CD4-positive, alpha-beta T cell treated with Interleukin-17A for 1 hour (primary cell): ENCODE data around the gene CCN5.
"Not testable (repeated sequence)": the region's sequence is repeated elsewhere in the genome, so short reads cannot be mapped to it uniquely, and the experiment has no call there.

Experiments
- DNase-seq: peaks from one replicate; pipeline ENCODE4 v3.0.0-alpha.2; 2020

Gene CCN5

DNA sequence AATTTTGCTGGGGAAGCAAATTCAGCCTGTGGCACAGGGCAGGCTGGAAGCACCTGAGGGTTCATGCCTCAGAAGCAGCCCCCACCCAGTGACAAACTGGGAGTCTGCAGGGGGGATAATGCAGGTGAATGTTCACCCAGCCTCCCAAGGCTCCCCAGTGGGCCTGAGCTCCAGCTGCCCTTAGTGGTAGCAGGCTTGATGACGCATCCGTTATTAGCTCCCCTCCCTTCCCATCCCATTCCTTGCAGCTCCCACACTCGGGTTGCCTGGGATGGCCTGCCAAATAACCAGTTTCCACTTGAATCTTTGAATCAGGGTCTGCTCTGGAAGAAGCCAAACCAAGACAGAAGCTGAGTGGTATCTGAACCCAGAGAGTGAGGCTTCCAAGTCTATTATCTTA lies 46.3 kb downstream of the CCN5 start:
- DNase-seq, result no peak

DNA sequence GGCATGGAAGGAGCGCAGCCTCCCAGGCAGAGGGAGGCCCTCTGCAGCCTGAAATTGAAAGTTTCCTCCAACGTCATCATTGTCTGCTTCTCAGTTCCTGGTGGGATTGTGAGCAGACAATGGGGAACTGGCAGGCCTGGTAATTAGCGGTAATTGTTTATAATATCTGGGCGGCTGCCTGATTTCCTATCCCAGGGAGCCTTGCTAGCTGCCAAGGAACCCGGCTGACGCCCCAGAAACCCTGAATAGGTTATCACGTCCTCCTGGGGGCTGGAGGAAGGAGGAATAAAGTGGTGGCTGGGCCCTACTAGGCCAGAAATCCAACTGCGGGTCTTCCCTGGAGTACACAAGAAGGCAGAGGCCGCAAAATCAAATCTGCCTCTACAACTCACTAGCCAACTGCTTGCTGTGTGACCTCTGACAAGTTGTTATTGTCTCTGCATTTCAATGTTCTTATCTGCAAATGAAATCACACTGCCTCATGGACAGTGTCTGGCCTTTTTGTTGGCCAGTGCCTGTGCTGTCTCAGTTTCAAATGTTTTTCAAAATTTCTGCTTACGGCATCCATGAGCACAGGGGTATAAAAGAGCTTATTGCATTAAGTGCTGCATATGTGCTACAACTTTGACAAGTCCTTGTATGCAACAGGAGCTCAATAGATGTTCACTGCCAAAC lies 47.4 kb downstream of the CCN5 start:
- DNase-seq, result no peak

DNA sequence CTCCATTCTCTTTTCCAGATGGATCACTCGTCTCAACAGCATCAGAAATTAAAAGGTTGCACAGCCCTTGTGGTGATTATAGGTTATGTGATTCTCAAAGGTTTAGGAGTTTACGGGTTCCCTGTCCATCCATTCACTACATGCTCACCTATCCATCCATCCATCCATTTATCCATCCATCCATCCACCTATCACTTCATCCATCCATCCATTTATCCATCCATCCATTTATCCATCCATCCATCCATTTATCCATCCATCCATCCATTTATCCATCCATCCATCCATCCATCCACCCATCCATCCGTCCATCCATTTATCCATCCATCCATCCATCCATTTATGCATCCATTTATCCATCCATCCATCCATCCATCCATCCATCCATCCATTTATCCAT lies 48.6 kb downstream of the CCN5 start:
- not testable (repeated sequence) for DNase-seq

DNA sequence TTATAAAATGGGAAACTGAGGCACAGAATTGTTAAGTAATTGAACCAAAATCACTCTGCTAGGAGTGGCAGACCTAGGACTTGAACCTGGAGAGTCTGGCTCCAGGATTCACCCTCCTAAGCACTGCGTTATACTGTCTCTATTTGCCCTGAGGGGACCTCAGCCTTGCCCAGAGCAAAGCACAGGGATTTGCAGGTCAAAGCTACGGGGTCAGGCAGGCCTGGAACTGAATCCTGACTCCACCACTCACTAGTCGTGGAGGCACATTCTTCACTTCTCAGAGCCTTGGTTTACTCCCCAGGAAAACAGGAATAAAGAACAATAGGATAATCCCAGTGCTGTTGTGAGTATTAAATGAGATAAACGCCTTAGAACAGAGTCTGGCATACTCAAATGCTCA lies 49.9 kb downstream of the CCN5 start:
- no peak for DNase-seq

DNA sequence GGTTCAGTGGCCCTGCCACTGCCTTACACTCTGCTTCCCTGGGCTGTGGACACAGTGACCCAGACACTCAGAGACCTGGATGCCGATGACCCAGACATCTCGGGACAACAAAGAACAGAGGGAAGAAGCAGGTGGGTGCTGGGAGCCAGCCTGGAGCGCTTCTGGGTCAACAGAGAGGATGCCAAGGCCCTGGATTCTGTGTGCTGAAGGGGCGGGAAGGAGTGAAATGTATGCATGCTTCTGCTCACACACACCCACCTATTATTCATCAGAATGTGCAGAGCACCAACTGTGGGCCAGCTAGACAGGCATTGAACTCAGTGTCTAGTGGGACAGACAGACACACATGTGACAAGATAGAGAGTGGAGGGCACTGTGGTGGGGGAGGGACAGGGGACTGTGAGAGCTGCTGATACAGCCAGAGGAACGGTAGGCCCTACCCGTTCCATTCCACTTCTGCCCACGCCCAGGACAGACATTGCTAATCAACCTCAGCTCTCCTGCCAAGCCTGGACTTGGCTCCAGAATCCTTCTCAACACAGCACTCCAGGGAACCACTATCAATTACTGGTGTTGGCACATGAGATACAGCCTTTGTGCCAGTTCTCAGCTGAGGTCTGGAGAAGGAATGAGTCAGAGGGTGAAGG lies 50.7 kb downstream of the CCN5 start:
- DNase-seq, result no peak

DNA sequence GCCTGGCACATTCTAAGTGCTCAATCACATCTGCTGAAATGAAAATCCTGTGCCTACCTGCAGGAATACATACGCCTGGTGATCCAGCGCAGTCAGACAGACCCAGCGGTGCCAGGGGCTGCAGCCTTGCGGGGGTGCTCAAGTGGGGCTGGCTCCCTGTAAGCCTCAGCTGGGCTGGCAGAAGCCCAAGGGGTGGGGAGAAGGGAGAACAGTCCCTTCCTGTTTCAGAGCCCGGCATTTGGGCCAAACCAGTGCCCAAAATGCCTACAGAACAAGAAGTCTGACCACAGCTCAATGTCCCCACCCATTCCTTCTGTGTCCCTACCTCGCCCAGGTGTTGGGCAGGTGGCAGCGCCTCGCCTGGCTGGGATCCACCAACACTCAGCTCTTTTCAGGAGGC lies 53.1 kb downstream of the CCN5 start:
- no peak for DNase-seq

DNA sequence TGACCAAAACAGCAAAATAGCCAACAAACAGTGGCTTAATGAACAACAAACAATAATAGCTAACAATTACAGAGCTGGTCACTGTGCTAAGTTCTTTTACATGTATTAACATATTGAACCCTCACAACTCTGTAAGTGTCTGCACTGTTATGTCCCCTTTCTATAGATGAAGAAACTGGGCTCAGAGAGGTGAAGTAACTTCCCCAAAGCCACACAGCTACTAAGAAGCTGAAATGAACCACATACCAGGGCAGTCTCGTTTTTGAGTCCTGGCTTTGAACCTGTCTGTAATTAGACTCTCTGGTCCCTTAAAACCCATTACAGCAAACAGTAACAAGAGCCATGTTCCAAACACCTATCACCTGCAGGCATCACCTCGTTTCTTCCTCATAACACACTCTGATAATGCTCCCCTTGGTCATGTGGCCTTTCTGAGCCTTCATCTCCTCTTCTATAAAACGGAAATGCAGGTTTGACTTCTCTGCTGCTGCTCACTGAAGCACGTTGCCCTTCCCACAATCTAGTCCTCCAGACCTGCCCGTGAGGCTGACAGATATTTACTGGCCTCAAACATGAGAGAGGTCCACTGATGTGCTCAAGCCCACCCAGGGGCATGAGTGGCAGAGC lies 53.8 kb downstream of the CCN5 start:
- DNase-seq, result no peak

DNA sequence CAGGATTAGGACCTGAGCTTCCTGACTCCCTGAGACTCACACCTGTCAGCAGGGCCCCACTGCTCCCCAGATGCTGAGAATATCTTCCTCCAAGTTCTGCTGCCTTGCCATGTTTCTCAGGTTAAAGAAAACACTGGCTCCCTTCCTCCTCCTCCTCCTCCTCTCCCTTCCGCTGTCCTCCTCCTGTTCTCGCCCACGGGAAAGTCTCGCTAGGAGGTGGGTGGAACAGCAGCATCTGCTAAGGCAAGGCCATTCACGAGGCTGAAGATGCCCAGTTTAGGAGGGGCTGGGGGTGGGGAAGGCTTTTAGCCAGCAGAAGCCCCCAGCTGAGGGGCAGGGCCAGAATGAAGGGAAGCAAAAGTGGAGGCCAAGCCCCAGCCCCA lies 54.3 kb downstream of the CCN5 start:
- no peak for DNase-seq

DNA sequence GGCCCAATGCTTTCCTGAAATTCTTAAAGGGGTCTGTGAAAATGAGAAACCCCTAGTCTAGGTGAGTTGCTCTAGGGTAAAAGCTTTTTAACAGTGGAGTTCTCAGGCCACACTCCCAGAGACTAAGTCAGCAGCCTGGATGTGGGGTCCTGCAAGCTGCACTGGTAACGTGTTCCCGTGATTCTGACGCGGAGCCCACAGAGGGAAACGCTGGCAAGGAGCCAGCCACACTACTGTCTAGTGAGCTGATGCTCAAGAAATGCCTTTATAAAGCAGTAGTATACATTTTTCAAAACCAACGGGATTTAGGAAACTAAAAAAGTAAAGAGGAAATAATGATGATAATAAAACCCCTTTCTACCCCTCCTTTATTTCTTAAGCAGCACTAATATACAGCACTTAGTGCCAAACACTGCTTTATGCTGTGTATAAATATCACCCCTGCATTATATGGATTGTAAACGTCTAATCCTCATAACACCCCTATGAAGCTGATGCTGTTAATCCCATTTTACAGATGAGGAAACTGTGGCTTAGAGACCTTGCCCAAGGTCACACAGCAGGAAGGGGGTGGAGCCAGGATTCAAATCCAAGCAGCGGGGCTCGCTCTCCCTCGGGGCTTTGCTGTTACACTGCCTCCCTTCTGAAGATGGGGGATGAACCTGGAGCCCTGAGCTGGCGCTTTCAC lies 55.5 kb downstream of the CCN5 start:
- no peak for DNase-seq

DNA sequence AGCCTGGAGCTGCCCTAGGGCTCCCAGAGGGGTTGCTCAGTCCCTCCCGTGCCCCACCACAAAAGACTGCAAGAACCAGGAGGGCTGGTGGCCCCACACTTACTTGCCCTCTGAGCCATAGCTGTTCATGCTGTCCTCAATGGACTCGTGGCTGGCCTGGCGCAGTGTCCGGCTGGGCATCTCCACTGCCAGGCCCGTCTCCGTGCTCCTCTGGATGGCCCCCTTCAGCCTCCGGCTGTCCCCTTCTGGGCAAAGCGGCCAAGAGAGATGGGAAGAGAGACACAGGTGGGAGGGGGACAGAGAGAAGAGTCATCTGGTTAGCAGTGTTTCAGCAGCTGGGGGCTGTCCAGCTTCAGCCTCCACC lies 56.0 kb downstream of the CCN5 start:
- DNase-seq, result no peak

DNA sequence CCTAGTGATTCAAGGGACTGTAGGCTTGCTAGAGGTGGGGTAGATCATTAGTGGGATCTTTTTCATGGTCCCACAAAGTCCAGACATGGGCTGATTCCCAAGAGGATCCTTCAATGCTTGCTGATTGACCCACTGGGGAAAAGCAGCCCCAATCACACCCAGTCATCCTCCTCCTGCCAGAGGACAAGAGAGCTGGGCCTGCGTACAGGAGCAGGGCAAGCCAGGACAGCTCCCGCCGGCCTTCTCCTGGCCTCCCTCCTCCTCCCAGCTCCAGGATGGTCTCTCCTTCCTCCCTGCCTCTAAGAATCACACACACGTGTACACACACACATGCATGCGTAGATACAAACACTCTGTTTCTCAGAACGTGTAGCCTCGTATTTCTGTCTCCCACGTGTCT lies 57.5 kb downstream of the CCN5 start:
- DNase-seq, result no peak

DNA sequence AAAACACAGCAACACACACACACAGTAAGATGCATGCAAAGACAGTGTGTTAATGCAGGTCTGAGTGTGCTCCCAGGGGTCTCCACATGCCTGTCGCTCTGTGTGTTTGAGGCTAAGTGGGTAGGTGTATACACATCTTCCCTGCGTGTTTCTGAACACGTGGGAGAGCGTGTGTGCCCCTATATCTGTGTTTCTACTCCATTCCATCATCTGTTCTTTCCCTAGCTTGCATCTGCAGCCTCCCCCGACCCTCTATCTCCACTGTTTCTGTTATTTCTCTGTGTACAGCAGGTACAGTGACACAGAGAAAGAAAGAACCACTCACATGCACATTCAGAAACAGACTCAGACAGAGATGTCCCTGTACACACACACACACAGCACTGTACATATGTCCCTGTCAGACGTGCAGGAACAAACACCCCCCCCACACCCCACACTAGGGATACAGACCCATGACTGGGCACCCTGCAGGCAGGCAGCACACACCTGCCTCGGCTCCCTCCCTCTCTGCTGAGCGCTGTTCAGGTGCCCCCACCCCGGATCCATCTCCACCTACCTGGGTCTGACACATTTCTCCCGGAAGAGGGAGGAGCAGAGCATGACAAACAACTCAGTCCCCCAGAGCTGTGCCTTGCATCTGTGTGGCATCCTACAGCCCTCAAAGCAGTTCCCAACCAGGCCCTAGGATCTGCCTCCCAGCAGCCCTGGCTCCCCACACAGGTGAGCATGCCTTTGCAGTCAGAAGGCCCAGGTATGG lies 58.1 kb downstream of the CCN5 start:
- no peak for DNase-seq

DNA sequence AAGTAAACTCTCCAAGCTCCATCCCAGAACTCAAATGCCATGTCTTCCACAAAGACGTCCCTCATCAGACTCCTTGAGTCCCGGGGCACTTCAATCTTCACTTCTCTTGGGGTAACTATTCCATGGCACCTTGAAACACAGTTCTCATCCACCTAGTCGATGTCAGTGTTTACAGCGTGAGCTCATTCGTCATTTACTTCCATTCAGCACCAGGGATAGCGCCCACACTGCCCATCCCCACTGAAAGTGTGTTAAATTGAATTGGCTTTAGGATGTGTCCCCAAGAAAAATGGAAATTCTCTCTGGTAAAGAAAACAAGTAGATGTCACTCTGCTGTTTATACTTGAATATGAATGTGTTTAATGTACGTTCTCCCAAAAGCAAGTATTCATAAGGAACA lies 61.8 kb downstream of the CCN5 start:
- no peak for DNase-seq
